ENCODE data around the gene RANGAP1.
A peak's percentile ranks its signal among the peaks of the same experiment; 100 is the strongest.

Gene RANGAP1

GRCh38 chr22:41256254-41257253 lies 29.4 kb downstream of the RANGAP1 start:
- DNase-seq: peak; percentile 70

DNA sequence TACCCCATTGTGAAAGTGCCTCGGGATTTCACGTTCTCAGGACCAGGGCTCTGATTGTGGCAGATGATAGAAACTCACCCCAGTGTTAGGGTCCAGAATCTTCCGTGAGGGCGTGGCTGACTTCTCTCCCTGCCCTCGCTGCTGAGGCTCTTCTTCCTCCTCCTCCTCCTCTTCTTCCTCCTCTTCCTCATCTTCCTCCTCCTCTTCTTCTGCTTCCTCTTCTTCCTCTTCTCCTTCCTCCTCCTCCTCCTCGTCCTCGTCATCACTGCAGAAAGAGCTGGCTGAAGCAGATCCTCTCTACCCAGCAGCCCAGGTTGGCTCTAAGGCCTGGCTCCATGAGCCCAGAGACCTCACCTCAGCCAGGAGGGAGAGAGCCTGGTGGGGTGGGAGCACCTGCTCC lies 31.8 kb downstream of the RANGAP1 start:
- no peak for DNase-seq

DNA sequence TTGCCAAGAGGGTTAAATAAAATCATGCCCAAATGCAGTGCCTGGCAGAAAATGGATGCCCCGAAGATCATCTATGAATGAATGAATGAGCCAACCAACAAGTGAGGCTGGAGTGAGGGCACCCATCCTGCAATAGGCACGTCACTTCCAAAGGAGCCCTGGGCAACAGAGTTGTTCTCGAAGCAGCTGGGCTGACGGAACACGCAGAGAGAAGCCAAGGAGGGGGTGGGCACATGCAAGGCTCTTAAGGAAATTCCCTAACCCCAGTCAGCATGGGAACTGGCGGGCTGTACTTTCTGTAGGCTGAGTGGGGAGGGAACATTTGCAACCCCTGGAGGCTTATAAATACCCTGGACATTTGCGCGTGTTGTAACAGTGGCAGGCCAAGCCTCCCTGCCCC lies 33.6 kb downstream of the RANGAP1 start:
- no peak for DNase-seq

GRCh38 chr22:41250127-41250526 lies 35.9 kb downstream of the RANGAP1 start:
- DNase-seq: no peak

GRCh38 chr22:41249442-41249841 lies 36.5 kb downstream of the RANGAP1 start:
- DNase-seq: no peak

GRCh38 chr22:41248758-41249157 lies 37.2 kb downstream of the RANGAP1 start:
- no peak for DNase-seq

- no peak for DNase-seq
These were observed 37.7 kb downstream of the RANGAP1 start for GRCh38 chr22:41248314-41248713.

GRCh38 chr22:41247703-41248102 lies 38.3 kb downstream of the RANGAP1 start:
- DNase-seq: no peak

DNA sequence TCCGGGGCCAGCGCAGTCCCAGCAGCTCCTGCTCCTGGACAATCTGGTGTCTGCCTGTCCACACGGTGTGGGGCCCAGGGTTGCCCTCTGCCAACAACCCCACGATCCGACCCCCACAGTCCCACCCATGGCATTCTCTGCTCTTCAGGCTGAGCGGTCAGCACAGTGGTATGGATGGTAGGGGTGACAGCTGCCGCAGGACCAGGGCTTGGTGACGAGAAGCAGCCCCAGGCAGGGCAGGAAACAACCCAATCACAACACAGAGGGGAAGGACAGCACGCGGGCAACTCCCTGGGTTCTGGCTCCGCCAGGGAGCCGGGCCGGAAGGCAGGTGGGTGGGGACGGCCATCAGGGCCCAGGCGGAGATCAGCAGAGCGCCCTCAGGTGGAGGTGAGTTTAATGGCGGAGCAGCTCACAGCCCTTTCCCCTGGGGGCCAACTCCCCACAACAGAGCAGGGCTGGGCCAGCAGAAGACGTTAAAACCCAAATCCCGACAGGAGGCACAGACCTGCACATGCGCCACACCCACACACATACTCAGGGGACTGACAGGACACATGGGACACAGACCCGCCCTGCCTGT lies 40.0 kb downstream of the RANGAP1 start:
- no peak for DNase-seq

DNA sequence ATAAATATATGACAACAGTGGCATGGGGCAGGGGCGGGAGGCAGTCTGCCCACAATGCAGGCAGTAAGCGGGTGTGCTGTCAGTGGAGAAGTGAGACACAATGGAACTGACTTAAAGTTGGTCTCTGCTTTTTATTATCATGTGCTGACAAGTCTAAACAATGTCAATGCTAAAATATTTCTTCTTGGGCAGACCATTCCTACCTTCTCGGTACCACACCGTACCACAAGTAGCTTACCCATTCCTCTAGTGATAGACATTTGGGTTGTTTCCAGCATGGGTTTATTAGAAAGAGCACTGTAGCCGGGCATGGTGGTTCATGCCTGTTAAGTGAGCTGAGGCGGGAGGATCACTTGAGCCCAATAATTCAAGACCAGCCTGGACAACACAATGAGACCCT lies 42.6 kb downstream of the RANGAP1 start:
- DNase-seq: no peak

DNA sequence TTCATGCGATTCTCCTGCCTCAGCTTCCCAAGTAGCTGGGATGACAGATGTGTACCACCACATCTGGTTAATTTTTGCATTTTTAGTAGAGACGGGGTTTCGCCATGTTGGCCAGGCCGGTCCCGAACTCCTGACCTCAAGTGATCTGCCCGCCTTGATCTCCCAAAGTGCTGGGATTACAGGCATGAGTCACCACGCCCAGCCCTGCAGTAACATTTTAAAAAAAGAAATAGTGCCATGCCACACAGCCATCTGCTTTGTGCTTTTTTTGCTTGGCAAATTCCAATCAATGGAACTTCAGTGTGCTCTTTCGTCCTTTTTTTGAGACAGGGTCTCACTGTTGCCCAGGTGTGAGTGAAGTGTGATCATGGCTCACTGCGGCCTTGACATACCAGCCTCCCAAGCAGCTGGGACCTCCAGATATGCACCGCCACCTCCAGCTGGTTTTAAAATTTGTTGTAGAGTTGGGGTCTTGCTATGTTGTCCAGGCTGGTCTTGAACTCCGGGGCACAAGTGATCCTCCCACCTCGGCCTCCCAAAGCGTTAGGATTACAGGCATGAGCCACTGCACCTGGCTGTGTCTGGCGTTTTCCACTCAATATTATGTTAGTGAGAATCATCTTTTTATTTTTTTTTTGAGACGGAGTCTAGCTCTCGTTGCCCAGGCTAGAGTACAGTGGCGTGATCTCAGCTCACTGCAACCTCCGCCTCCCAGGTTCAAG lies 43.4 kb downstream of the RANGAP1 start:
- peak; percentile 27 for DNase-seq

GRCh38 chr22:41241133-41241676 lies 44.8 kb downstream of the RANGAP1 start:
- DNase-seq: no peak

DNA sequence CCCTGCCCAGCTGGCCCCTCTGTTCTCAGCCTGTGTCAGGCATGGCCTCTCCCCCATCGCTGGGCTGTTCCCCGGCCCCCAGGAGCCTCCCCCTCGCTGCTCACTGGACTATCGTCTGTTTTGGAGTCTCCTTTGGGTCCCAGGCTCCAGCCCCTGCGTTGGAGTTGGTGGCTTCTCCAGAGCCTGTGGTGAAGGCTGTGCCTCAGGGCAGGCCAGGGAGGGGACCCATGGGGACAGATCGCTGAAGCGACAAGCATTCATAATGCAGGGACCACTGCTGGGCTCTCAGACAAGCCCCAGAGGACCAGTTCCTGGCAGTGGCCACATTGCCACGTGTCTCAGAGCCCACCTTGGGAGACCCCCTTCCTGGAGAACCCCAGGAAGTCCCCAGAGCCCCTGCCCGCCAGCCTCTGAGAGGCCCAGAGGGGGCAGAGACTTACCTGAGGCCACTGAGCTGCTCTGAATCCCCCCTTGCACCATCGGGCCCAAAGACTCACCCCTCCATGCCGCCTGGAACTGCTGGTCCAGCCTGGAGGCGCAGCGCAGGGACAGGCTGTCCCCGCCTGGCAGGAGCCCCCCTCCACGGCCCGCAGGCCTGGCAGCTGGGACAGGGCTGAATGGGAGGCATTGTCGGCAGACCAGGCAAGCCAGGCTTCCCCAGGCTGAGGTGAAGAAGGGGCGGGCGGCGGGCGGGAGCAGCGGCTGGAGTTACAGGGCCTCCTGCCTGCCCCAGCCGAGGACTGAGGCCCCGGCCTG lies 45.4 kb downstream of the RANGAP1 start, which contains the start of gene CHADL:
TSS of gene CHADL (minus strand) at position 555 of the 756 bp plus-strand sequence. CDS start at position 505, 50 bp downstream.
- DNase-seq: no peak

GRCh38 chr22:41239443-41240128 lies 46.4 kb downstream of the RANGAP1 start:
- DNase-seq: no peak

GRCh38 chr22:41238570-41239442 lies 47.2 kb downstream of the RANGAP1 start:
- no peak for DNase-seq

DNA sequence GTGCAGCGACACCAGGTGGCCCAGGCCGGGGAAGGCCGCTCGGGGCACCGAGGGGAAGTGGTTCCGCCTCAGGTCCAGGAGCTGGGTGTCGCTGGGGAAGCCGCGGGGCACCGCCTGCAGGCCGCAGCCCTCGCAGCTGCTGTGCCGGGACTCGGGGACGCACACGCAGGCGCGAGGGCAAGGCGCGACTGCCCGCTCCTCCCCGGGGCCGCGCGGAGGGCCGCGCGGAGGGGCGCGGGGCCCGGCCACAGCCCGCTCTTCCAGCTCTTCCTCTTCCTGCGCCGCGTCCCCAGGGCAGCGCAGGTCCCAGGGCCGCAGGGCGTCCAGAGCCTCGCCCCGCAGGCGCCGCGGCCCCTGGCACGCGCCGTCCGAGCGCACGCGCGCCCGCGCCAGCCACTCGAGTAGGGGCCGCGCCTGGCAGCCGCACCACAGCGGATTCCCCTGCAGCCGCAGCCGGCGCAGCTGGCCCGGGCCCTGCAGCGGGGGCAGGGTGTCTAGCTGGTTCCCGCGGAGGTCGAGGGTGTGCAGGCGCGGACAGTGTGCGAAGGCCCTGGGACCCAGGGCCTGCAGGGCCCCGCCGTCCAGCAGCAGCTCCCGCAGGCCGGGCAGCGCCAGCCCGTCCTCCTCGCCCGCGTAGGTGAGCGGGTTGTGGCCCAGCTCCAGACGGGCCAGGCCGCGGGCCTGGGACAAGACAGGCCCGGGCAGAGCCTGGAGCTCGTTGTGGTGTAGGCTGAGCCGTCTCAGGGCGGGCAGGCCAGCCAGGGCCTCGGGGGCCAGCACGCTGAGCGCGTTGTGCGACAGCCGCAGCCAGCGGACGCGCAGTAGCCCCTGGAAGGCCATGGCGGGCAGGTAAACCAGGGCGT lies 48.0 kb downstream of the RANGAP1 start:
- DNase-seq: peak; percentile 57

GRCh38 chr22:41237036-41237706 lies 48.8 kb downstream of the RANGAP1 start:
- no peak for DNase-seq

DNA sequence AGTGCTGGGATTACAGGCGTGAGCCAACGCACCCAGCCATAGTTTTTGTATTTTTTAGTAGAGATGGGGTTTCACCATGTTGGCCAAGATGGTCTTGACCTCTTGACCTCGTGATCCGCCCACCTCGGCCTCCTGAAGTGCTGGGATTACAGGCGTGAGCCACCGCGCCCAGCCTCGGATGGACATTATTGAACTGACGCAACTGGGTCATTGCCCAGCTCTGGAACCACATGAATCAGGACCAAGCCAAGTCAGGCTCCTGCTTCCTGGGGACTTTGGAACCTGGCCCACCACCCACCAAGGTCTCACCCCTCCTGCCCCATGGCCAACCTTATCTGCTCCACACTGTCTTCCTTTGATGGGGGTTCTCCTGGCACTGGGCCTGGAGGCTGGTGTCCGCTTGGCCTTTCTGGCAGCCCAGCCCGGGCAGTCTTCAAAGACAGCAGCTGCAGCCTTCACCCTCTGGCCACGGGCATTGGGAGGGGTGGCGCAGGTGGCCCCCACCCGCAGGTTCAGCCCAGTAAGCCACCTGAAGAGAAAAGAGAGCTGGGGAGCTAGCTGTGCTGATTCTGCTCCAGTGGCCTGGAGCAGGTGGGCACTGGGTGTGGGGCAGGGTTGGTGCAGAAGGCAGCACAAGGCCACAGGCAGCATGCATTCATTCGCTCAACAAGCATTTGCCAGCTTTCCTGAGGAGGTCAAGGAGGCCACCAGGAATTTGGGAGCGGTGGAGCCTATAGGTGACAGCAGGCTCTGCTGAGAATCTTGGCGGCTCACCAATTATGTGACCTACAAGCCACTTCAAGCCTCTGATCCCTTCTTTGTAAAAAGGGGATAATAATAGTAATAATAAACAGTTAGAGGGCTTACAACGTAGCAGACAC lies 50.9 kb downstream of the RANGAP1 start:
- DNase-seq: no peak

Data from EL (cell line).